Thymus (tissue), 11 donors: ENCODE results near the gene ZIC1. TPM values are rescaled to one million over a fixed set of nuclear protein-coding genes. Genes with fewer than 3 reads are reported as not detected.

Experiments
- DNase-seq, 9 donors: peaks; one replicate each; pipeline ENCODE4 v3.0.0-alpha.2; 2013; ENCODE audit warnings: low spot score in 9 of 9, low read depth in 6 of 9, missing footprints in 1 of 9
- H3K27ac ChIP-seq, 2 donors: one replicate each; pipeline ENCODE4 v1.5.1; 2013; ENCODE audit warnings: control low read depth in 1 of 2, low read depth in 1 of 2, low read length in 1 of 2, mild to moderate bottlenecking in 1 of 2, moderate library complexity in 1 of 2
- H3K27me3 ChIP-seq, 2 donors: one replicate each; pipeline ENCODE4 v1.5.1; 2013; ENCODE audit warnings: low read length in 1 of 2; ENCODE audit not compliant: control insufficient read depth in 2 of 2, insufficient read depth in 1 of 2
- H3K36me3 ChIP-seq, 2 donors: one replicate each; pipeline ENCODE4 v1.5.1; 2013; ENCODE audit warnings: low read length in 1 of 2, mild to moderate bottlenecking in 1 of 2, moderate library complexity in 1 of 2; ENCODE audit not compliant: control insufficient read depth in 2 of 2, insufficient read depth in 2 of 2
- H3K4me1 ChIP-seq, 2 donors: one replicate each; pipeline ENCODE4 v1.5.1; 2013; ENCODE audit warnings: low read length in 2 of 2; ENCODE audit not compliant: control insufficient read depth in 2 of 2, insufficient read depth in 2 of 2
- H3K4me3 ChIP-seq, 2 donors: one replicate each; pipeline ENCODE4 v1.5.1; 2013; ENCODE audit warnings: low read length in 2 of 2, control low read depth in 1 of 2, mild to moderate bottlenecking in 1 of 2
- H3K9me3 ChIP-seq, 2 donors: one replicate each; pipeline ENCODE4 v1.5.1; 2013; ENCODE audit warnings: low read length in 1 of 2, mild to moderate bottlenecking in 1 of 2; ENCODE audit not compliant: control insufficient read depth in 2 of 2, insufficient read depth in 1 of 2
- WGBS: extraction: QIAGEN DNeasy Blood & Tissue Kit; methylation state at CpG from one replicate; pipeline ENCODE4 v1.1.7; 2013; 5-methylcytosine and 5-hydroxymethylcytosine counted together
- polyA plus RNA-seq: library from polyadenylated mRNA; stranded (reverse); fragments of 200-250 nt; gene quantifications from one replicate; pipeline ENCODE4 v1.2.3, GENCODE V29; 2013
- total RNA-seq: library from RNA; stranded (reverse); fragments of 120-200 nt; gene quantifications from one replicate; pipeline ENCODE4 v1.2.4, GENCODE V29; 2013
- donor health status: healthy.

Gene ZIC1
- total and polyA plus RNA-seq, 2 donors, result 0.02 TPM; not detected in 1

- WGBS, result 2% methylated on average over 2 of the region's 2 CpGs
- Histone ChIP-seq H3K9me3 (no peaks in the 10 kb centered on the region), H3K27me3 (peaks cover 52 to 79% of the 10 kb centered on the region in 2 donors), H3K36me3 (no peaks in the 10 kb centered on the region), H3K4me1 (no peaks in the 10 kb centered on the region), H3K4me3 (no peak overlapping the region), H3K27ac (no peak overlapping the region)
- no peak for DNase-seq
Measured at GRCh38 chr3:147368151-147368550, 41.0 kb upstream of the ZIC1 start.

- DNase-seq, result no peak
- Histone ChIP-seq H3K27me3 (peaks cover 57 to 84% of the 10 kb centered on the region in 2 donors), H3K9me3 (no peaks in the 10 kb centered on the region), H3K4me1 (no peaks in the 10 kb centered on the region), H3K4me3 (no peak overlapping the region), H3K36me3 (no peaks in the 10 kb centered on the region), H3K27ac (no peak overlapping the region)
- 5% methylated on average over 16 of the region's 16 CpGs for WGBS
Measured at GRCh38 chr3:147368561-147369221, 40.5 kb upstream of the ZIC1 start.

GRCh38 chr3:147369231-147369630 is 39.9 kb upstream of the ZIC1 start:
- 11% methylated on average over 13 of the region's 13 CpGs for WGBS
- Histone ChIP-seq H3K27ac (no peak overlapping the region), H3K4me3 (no peak overlapping the region), H3K9me3 (no peaks in the 10 kb centered on the region), H3K27me3 (peaks cover 60 to 86% of the 10 kb centered on the region in 2 donors), H3K4me1 (no peaks in the 10 kb centered on the region), H3K36me3 (no peaks in the 10 kb centered on the region)
- no peak for DNase-seq

DNA sequence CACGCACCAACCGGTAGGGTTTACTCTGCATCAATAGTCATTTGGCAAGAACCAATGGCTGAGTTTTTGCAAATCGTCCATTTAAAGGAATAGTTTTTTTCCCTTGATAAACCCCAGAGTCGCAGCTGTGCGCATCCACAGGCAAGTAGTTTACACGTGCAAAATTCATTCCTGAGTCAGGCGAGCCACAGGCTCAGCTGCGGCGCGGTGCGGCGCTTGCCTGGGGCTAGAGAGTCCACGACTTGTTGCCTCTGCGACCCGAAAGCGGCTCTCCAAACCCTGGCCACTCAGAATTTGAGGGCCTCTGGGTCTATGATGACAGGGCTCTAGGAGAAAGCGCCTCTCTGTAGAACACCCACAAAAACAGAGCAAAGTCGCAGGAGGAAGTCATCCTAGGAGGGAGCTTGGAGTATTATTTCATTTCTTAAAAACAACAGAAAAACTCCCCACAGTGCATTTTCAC is 39.5 kb upstream of the ZIC1 start:
- WGBS, result 6% methylated on average over 18 of the region's 18 CpGs
- Histone ChIP-seq H3K9me3 (no peaks in the 10 kb centered on the region), H3K27me3 (peaks cover 59 to 85% of the 10 kb centered on the region in 2 donors), H3K27ac (no peak overlapping the region), H3K4me3 (no peak overlapping the region), H3K36me3 (no peaks in the 10 kb centered on the region), H3K4me1 (no peaks in the 10 kb centered on the region)
- DNase-seq, result no peak

- H3K27me3 ChIP-seq, result peaks cover 58 to 84% of the 10 kb centered on the region in 2 donors
- no peak for DNase-seq
- no peaks in the 10 kb centered on the region for H3K9me3 ChIP-seq
- 11% methylated on average over 19 of the region's 19 CpGs for WGBS
- no peak overlapping the region for H3K27ac ChIP-seq
- H3K36me3 ChIP-seq, result no peaks in the 10 kb centered on the region
- H3K4me1 ChIP-seq, result no peaks in the 10 kb centered on the region
- no peak overlapping the region for H3K4me3 ChIP-seq
Measured at GRCh38 chr3:147370349-147370748, 38.8 kb upstream of the ZIC1 start.

DNA sequence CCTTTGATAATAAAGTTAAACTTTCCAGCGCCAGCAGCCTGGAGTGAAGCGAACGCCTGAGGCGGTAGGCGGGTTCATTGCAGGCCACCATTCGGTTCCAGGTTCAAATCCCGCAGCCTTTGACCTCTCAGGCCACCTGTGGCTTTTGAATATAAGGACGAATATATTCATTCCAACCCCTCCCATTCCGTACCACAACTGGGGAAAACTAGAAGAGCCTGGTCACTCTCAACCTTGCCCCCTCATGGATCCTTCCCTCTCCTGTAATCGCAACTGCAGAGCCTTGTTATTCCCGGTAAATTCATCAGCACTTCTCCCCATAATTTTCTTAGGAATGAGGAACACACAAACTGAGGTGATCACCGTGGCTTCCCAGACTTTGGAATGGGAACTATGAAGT is 38.0 kb upstream of the ZIC1 start:
- no peaks in the 10 kb centered on the region for H3K4me1 ChIP-seq
- no peaks in the 10 kb centered on the region for H3K36me3 ChIP-seq
- no peak overlapping the region for H3K27ac ChIP-seq
- no peaks in the 10 kb centered on the region for H3K9me3 ChIP-seq
- no peak overlapping the region for H3K4me3 ChIP-seq
- DNase-seq, result no peak
- WGBS, result 6% methylated on average over 12 of the region's 12 CpGs
- peaks cover 60 to 80% of the 10 kb centered on the region in 2 donors for H3K27me3 ChIP-seq

- Histone ChIP-seq H3K9me3 (no peaks in the 10 kb centered on the region), H3K4me3 (no peak overlapping the region), H3K27me3 (peaks cover 60 to 81% of the 10 kb centered on the region in 2 donors), H3K27ac (no peak overlapping the region), H3K4me1 (no peaks in the 10 kb centered on the region), H3K36me3 (no peaks in the 10 kb centered on the region)
- no peak for DNase-seq
- 9% methylated on average over 7 of the region's 7 CpGs for WGBS
Measured at GRCh38 chr3:147371771-147372340, 37.3 kb upstream of the ZIC1 start.

GRCh38 chr3:147372525-147373027 is 36.6 kb upstream of the ZIC1 start:
- WGBS, result 7% methylated on average over 17 of the region's 17 CpGs
- H3K4me3 ChIP-seq, result no peak overlapping the region
- H3K27ac ChIP-seq, result no peak overlapping the region
- no peak for DNase-seq
- no peaks in the 10 kb centered on the region for H3K9me3 ChIP-seq
- H3K27me3 ChIP-seq, result peaks cover 60 to 82% of the 10 kb centered on the region in 2 donors
- no peaks in the 10 kb centered on the region for H3K4me1 ChIP-seq
- H3K36me3 ChIP-seq, result no peaks in the 10 kb centered on the region

DNA sequence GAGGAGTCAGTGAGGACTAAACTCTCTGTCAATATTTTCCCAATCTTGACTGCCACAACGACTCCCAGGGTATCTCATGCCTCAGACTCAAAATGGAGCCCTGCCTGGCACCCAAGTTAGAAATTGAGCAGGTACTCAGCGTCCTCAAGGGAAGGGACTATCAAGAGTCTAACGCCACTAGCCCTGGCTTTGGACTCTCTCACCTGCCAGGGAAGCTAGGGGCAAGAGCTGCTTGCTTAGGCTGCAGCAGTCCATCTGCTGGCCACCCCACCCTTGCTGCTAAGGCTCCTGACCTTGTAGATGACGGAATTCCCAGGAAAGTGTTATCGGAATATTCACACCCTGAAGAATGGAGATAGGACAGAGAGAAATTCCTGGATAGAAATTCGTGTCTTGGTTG is 35.9 kb upstream of the ZIC1 start:
- WGBS, result 6% methylated on average over 6 of the region's 6 CpGs
- no peak for DNase-seq
- Histone ChIP-seq H3K9me3 (no peaks in the 10 kb centered on the region), H3K27me3 (peaks cover 59 to 82% of the 10 kb centered on the region in 2 donors), H3K27ac (no peak overlapping the region), H3K4me3 (no peak overlapping the region), H3K36me3 (no peaks in the 10 kb centered on the region), H3K4me1 (no peaks in the 10 kb centered on the region)
